ENCODE measurements around the gene CELSR2. TPM values are rescaled to one million over a fixed set of nuclear protein-coding genes. Genes with fewer than 3 reads are reported as not detected.

CELSR2 gene
- polyA plus RNA-seq, 4 donors = 5.8 to 39.7 (median 30.7) TPM

- no peak for DNase-seq (ENCODE audit: low read depth in 4 of 4, low spot score in 3 of 4)
Measured at GRCh38 chr1:109229531-109230127, 19.7 kb upstream of the CELSR2 start.

GRCh38 chr1:109231066-109231465 lies 18.3 kb upstream of the CELSR2 start:
- DNase-seq (ENCODE audit: low read depth in 4 of 4, low spot score in 3 of 4) = no peak

GRCh38 chr1:109235137-109235536 lies 14.2 kb upstream of the CELSR2 start:
- DNase-seq (ENCODE audit: low read depth in 4 of 4, low spot score in 3 of 4) = no peak

- no peak for DNase-seq (ENCODE audit: low read depth in 4 of 4, low spot score in 3 of 4)
Measured at GRCh38 chr1:109237512-109237911, 11.8 kb upstream of the CELSR2 start.

- no peak for DNase-seq (ENCODE audit: low read depth in 4 of 4, low spot score in 3 of 4)
Measured at GRCh38 chr1:109238382-109238781, 11.0 kb upstream of the CELSR2 start.

- no peak for DNase-seq (ENCODE audit: low read depth in 4 of 4, low spot score in 3 of 4)
Measured at GRCh38 chr1:109239047-109239408, 10.3 kb upstream of the CELSR2 start.

GRCh38 chr1:109239409-109240068 lies 9.8 kb upstream of the CELSR2 start:
- no peak for DNase-seq (ENCODE audit: low read depth in 4 of 4, low spot score in 3 of 4)

- DNase-seq (ENCODE audit: low read depth in 4 of 4, low spot score in 3 of 4) = no peak
Measured at GRCh38 chr1:109240158-109241152, 8.9 kb upstream of the CELSR2 start.

GRCh38 chr1:109241344-109241743 lies 8.0 kb upstream of the CELSR2 start:
- DNase-seq (ENCODE audit: low read depth in 4 of 4, low spot score in 3 of 4) = no peak

- no peak for DNase-seq (ENCODE audit: low read depth in 4 of 4, low spot score in 3 of 4)
Measured at GRCh38 chr1:109241841-109242345, 7.4 kb upstream of the CELSR2 start.

GRCh38 chr1:109242387-109242786 lies 7.0 kb upstream of the CELSR2 start:
- no peak for DNase-seq (ENCODE audit: low read depth in 4 of 4, low spot score in 3 of 4)

- no peak for DNase-seq (ENCODE audit: low read depth in 4 of 4, low spot score in 3 of 4)
Measured at GRCh38 chr1:109243221-109243620, 6.1 kb upstream of the CELSR2 start.

- no peak for DNase-seq (ENCODE audit: low read depth in 4 of 4, low spot score in 3 of 4)
Measured at GRCh38 chr1:109243860-109244552, 5.3 kb upstream of the CELSR2 start.

GRCh38 chr1:109246141-109246551 lies 3.2 kb upstream of the CELSR2 start:
- DNase-seq (ENCODE audit: low read depth in 4 of 4, low spot score in 3 of 4) = no peak

GRCh38 chr1:109247401-109248365 lies 1.7 kb upstream of the CELSR2 start:
- DNase-seq (ENCODE audit: low read depth in 4 of 4, low spot score in 3 of 4) = no peak

- DNase-seq (ENCODE audit: low read depth in 4 of 4, low spot score in 3 of 4) = no peak
Measured at GRCh38 chr1:109248444-109248796, 919 bp upstream of the CELSR2 start.

GRCh38 chr1:109249654-109250401 lies 489 bp downstream of the CELSR2 start:
- DNase-seq (ENCODE audit: low read depth in 4 of 4, low spot score in 3 of 4) = no peak

GRCh38 chr1:109250454-109251276 lies 1.3 kb downstream of the CELSR2 start:
- no peak for DNase-seq (ENCODE audit: low read depth in 4 of 4, low spot score in 3 of 4)
